ENCODE results near the gene TEDC2. TPM values are rescaled to one million over a fixed set of nuclear protein-coding genes. Genes with fewer than 3 reads are reported as not detected.
"Not testable (repeated sequence)": the region's sequence is repeated elsewhere in the genome, so short reads cannot be mapped to it uniquely, and the experiment has no call there.

The TEDC2 gene
- total RNA-seq, 1 donor from 2014 or later, result 16.0 TPM

- DNase-seq (ENCODE audit: low spot score in 2 of 2, unreplicated experiment in 2 of 2), result no peak
- no peak overlapping the region for H3K27ac Mint-ChIP-seq
- H3K4me3 Mint-ChIP-seq, result peak overlapping the region; percentile 68
Measured at GRCh38 chr16:2475413-2476344, 15.8 kb downstream of the TEDC2 start.

GRCh38 chr16:2476345-2476720, 16.4 kb downstream of the TEDC2 start:
- H3K9me3 Mint-ChIP-seq, result no peaks in the 10 kb centered on the region
- no peak for TF ChIP-seq CTCF (IDR thresholded peaks at IDR 0.05; ENCODE audit: unreplicated experiment)
- H3K27me3 Mint-ChIP-seq (ENCODE audit: low read depth), result peaks cover 3% of the 10 kb centered on the region
- H3K4me3 Mint-ChIP-seq, result peak overlapping the region; percentile 68
- H3K36me3 Mint-ChIP-seq, result no peaks in the 10 kb centered on the region
- no peak for DNase-seq (ENCODE audit: low spot score in 2 of 2, unreplicated experiment in 2 of 2)
- peaks cover 19% of the 10 kb centered on the region for H3K4me1 Mint-ChIP-seq
- no peak overlapping the region for H3K27ac Mint-ChIP-seq

More at GRCh38 chr16:2475413-2476344, 15.8 kb downstream of the TEDC2 start:
- Mint-ChIP-seq H3K4me1 (peaks cover 19% of the 10 kb centered on the region), H3K27me3 (ENCODE audit: low read depth) (peaks cover 3% of the 10 kb centered on the region), H3K9me3 (no peaks in the 10 kb centered on the region), H3K36me3 (no peaks in the 10 kb centered on the region)
- TF ChIP-seq CTCF (IDR thresholded peaks at IDR 0.05; ENCODE audit: unreplicated experiment), result no peak

GRCh38 chr16:2476741-2477140, 16.8 kb downstream of the TEDC2 start:
- DNase-seq (ENCODE audit: low spot score in 2 of 2, unreplicated experiment in 2 of 2), result no peak
- peak overlapping the region; percentile 68 for H3K4me3 Mint-ChIP-seq

GRCh38 chr16:2477327-2477726, 17.4 kb downstream of the TEDC2 start:
- Mint-ChIP-seq H3K9me3 (no peaks in the 10 kb centered on the region), H3K4me1 (peaks cover 19% of the 10 kb centered on the region), H3K4me3 (peak overlapping the region; percentile 68), H3K36me3 (no peaks in the 10 kb centered on the region), H3K27ac (no peak overlapping the region), H3K27me3 (ENCODE audit: low read depth) (peaks cover 3% of the 10 kb centered on the region)
- no peak for TF ChIP-seq CTCF (IDR thresholded peaks at IDR 0.05; ENCODE audit: unreplicated experiment)
- DNase-seq (ENCODE audit: low spot score in 2 of 2, unreplicated experiment in 2 of 2), result no peak

More at GRCh38 chr16:2476741-2477140, 16.8 kb downstream of the TEDC2 start:
- no peaks in the 10 kb centered on the region for H3K36me3 Mint-ChIP-seq
- no peak overlapping the region for H3K27ac Mint-ChIP-seq
- H3K4me1 Mint-ChIP-seq, result peaks cover 19% of the 10 kb centered on the region
- no peaks in the 10 kb centered on the region for H3K9me3 Mint-ChIP-seq
- peaks cover 3% of the 10 kb centered on the region for H3K27me3 Mint-ChIP-seq (ENCODE audit: low read depth)
- TF ChIP-seq CTCF (IDR thresholded peaks at IDR 0.05; ENCODE audit: unreplicated experiment), result no peak

GRCh38 chr16:2478279-2478678, 18.4 kb downstream of the TEDC2 start:
- Mint-ChIP-seq H3K27me3 (ENCODE audit: low read depth) (peaks cover 3% of the 10 kb centered on the region), H3K4me3 (no peak overlapping the region), H3K27ac (no peak overlapping the region), H3K9me3 (no peaks in the 10 kb centered on the region), H3K4me1 (peaks cover 18% of the 10 kb centered on the region), H3K36me3 (no peaks in the 10 kb centered on the region)
- DNase-seq (ENCODE audit: low spot score in 2 of 2, unreplicated experiment in 2 of 2), result no peak
- no peak for TF ChIP-seq CTCF (IDR thresholded peaks at IDR 0.05; ENCODE audit: unreplicated experiment)

GRCh38 chr16:2479996-2480395, 20.1 kb downstream of the TEDC2 start:
- not testable (repeated sequence) for H3K4me3 Mint-ChIP-seq; H3K27me3 Mint-ChIP-seq (ENCODE audit: low read depth); DNase-seq (ENCODE audit: low spot score in 2 of 2, unreplicated experiment in 2 of 2); H3K27ac Mint-ChIP-seq; H3K9me3 Mint-ChIP-seq; H3K36me3 Mint-ChIP-seq
- peaks cover 18% of the 10 kb centered on the region for H3K4me1 Mint-ChIP-seq
